Measurements from ENCODE around the gene BICRA. TPM values are rescaled to one million over a fixed set of nuclear protein-coding genes. Genes with fewer than 3 reads are reported as not detected.

Gene BICRA
- total RNA-seq, 2 experiments from 2014 or later, result 9.8 to 13.3 TPM

- DNase-seq (no peak), ATAC-seq (no peak)
- Mint-ChIP-seq H3K36me3 (ENCODE audit: low read depth) (peaks cover 7% of the 10 kb centered on the region), H3K4me1 (no peaks in the 10 kb centered on the region), H3K27me3 (no peaks in the 10 kb centered on the region), H3K27ac (no peak overlapping the region), H3K4me3 (no peak overlapping the region), H3K9me3 (ENCODE audit: low read depth) (no peaks in the 10 kb centered on the region)
- CTCF ChIA-PET, result interaction anchor here (0.9 kb wide), 1 partner anchor 10 kb away, joined by 6 read pairs; no protein-coding TSS in a partner anchor
- POLR2A ChIA-PET, result no interaction called here
- intact Hi-C loops (cut with DNase I, micrococcal nuclease), result no loop called here
These were observed 62.6 kb downstream of the BICRA start for GRCh38 chr19:47671499-47671898.

GRCh38 chr19:47673426-47673825 lies 64.5 kb downstream of the BICRA start:
- Mint-ChIP-seq H3K4me3 (no peak overlapping the region), H3K36me3 (ENCODE audit: low read depth) (peaks cover 13% of the 10 kb centered on the region), H3K27me3 (no peaks in the 10 kb centered on the region), H3K9me3 (ENCODE audit: low read depth) (no peaks in the 10 kb centered on the region), H3K4me1 (no peaks in the 10 kb centered on the region), H3K27ac (no peak overlapping the region)
- ChIA-PET POLR2A (interaction anchor here (0.6 kb wide), 1 partner anchor 94 kb away, joined by 9 read pairs; no protein-coding TSS in a partner anchor), CTCF (no interaction called here)
- DNase-seq (no peak), ATAC-seq (no peak)
- intact Hi-C loops (cut with DNase I, micrococcal nuclease), result no loop called here

- intact Hi-C loops (cut with DNase I, micrococcal nuclease), result no loop called here
- Mint-ChIP-seq H3K9me3 (ENCODE audit: low read depth) (no peaks in the 10 kb centered on the region), H3K4me1 (no peaks in the 10 kb centered on the region), H3K4me3 (no peak overlapping the region), H3K27ac (no peak overlapping the region), H3K27me3 (no peaks in the 10 kb centered on the region), H3K36me3 (ENCODE audit: low read depth) (peaks cover 14% of the 10 kb centered on the region)
- ATAC-seq (no peak), DNase-seq (no peak)
- ChIA-PET CTCF (interaction anchor here (0.6 kb wide), 1 partner anchor 24 kb away, joined by 3 read pairs; no protein-coding TSS in a partner anchor), POLR2A (no interaction called here)
These were observed 65.6 kb downstream of the BICRA start for GRCh38 chr19:47674548-47674947.

GRCh38 chr19:47675271-47675670 lies 66.3 kb downstream of the BICRA start:
- Mint-ChIP-seq H3K9me3 (ENCODE audit: low read depth) (no peaks in the 10 kb centered on the region), H3K36me3 (ENCODE audit: low read depth) (peaks cover 13% of the 10 kb centered on the region), H3K4me3 (no peak overlapping the region), H3K4me1 (no peaks in the 10 kb centered on the region), H3K27ac (no peak overlapping the region), H3K27me3 (no peaks in the 10 kb centered on the region)
- intact Hi-C loops (cut with DNase I, micrococcal nuclease), result no loop called here
- POLR2A ChIA-PET, result no interaction called here
- ATAC-seq (no peak), DNase-seq (no peak)
- CTCF ChIA-PET, result no interaction called here

- Mint-ChIP-seq H3K9me3 (ENCODE audit: low read depth) (no peaks in the 10 kb centered on the region), H3K27ac (no peak overlapping the region), H3K27me3 (no peaks in the 10 kb centered on the region), H3K4me1 (no peaks in the 10 kb centered on the region), H3K36me3 (ENCODE audit: low read depth) (peaks cover 10% of the 10 kb centered on the region), H3K4me3 (no peak overlapping the region)
- CTCF ChIA-PET, result interaction anchor here (1.0 kb wide), 1 partner anchor 37 kb away, joined by 3 read pairs; no protein-coding TSS in a partner anchor
- intact Hi-C loops (cut with DNase I, micrococcal nuclease), result no loop called here
- DNase-seq (no peak), ATAC-seq (no peak)
- POLR2A ChIA-PET, result no interaction called here
These were observed 66.9 kb downstream of the BICRA start for GRCh38 chr19:47675859-47676258.

GRCh38 chr19:47676811-47677210 lies 67.9 kb downstream of the BICRA start:
- POLR2A ChIA-PET, result no interaction called here
- no peaks in the 10 kb centered on the region for H3K9me3 Mint-ChIP-seq (ENCODE audit: low read depth)
- no peak overlapping the region for H3K4me3 Mint-ChIP-seq
- H3K27ac Mint-ChIP-seq, result no peak overlapping the region
- H3K27me3 Mint-ChIP-seq, result no peaks in the 10 kb centered on the region
- no peaks in the 10 kb centered on the region for H3K4me1 Mint-ChIP-seq
- DNase-seq (no peak), ATAC-seq (no peak)
- CTCF ChIA-PET, result interaction anchor here (1.0 kb wide), 1 partner anchor 36 kb away, joined by 3 read pairs; no protein-coding TSS in a partner anchor
- peaks cover 14% of the 10 kb centered on the region for H3K36me3 Mint-ChIP-seq (ENCODE audit: low read depth)
- intact Hi-C loops (cut with DNase I, micrococcal nuclease), result no loop called here

- POLR2A ChIA-PET, result no interaction called here
- no peak for ATAC-seq
These were observed 70.4 kb downstream of the BICRA start for GRCh38 chr19:47679251-47679900.

GRCh38 chr19:47679922-47680857 lies 71.3 kb downstream of the BICRA start:
- CTCF ChIA-PET, result no interaction called here
- POLR2A ChIA-PET, result no interaction called here
- Mint-ChIP-seq H3K9me3 (ENCODE audit: low read depth) (no peaks in the 10 kb centered on the region), H3K36me3 (ENCODE audit: low read depth) (peaks cover 14% of the 10 kb centered on the region), H3K27ac (no peak overlapping the region), H3K4me3 (no peak overlapping the region), H3K27me3 (no peaks in the 10 kb centered on the region), H3K4me1 (no peaks in the 10 kb centered on the region)
- DNase-seq (no peak), ATAC-seq (no peak)
- intact Hi-C loops (cut with DNase I, micrococcal nuclease), result no loop called here

More at GRCh38 chr19:47679251-47679900, 70.4 kb downstream of the BICRA start:
- no peak for DNase-seq
- Mint-ChIP-seq H3K27me3 (no peaks in the 10 kb centered on the region), H3K36me3 (ENCODE audit: low read depth) (peaks cover 13% of the 10 kb centered on the region), H3K9me3 (ENCODE audit: low read depth) (no peaks in the 10 kb centered on the region), H3K4me3 (no peak overlapping the region), H3K4me1 (no peaks in the 10 kb centered on the region), H3K27ac (no peak overlapping the region)
- intact Hi-C loops (cut with DNase I, micrococcal nuclease), result no loop called here
- CTCF ChIA-PET, result no interaction called here

- no peak for DNase-seq
- no peaks in the 10 kb centered on the region for H3K27me3 Mint-ChIP-seq
- ATAC-seq, result no peak
- no peaks in the 10 kb centered on the region for H3K9me3 Mint-ChIP-seq (ENCODE audit: low read depth)
- H3K4me1 Mint-ChIP-seq, result no peaks in the 10 kb centered on the region
- POLR2A ChIA-PET, result no interaction called here
- CTCF ChIA-PET, result no interaction called here
- peaks cover 15% of the 10 kb centered on the region for H3K36me3 Mint-ChIP-seq (ENCODE audit: low read depth)
- no peak overlapping the region for H3K27ac Mint-ChIP-seq
- intact Hi-C loops (cut with DNase I, micrococcal nuclease), result no loop called here
- no peak overlapping the region for H3K4me3 Mint-ChIP-seq
These were observed 72.0 kb downstream of the BICRA start for GRCh38 chr19:47680858-47681332.

- intact Hi-C loops (cut with DNase I, micrococcal nuclease), result no loop called here
- Mint-ChIP-seq H3K27ac (no peak overlapping the region), H3K27me3 (no peaks in the 10 kb centered on the region), H3K4me1 (no peaks in the 10 kb centered on the region), H3K36me3 (ENCODE audit: low read depth) (peaks cover 15% of the 10 kb centered on the region), H3K9me3 (ENCODE audit: low read depth) (no peaks in the 10 kb centered on the region), H3K4me3 (no peak overlapping the region)
- ChIA-PET CTCF (no interaction called here), POLR2A (no interaction called here)
- no peak for ATAC-seq
- no peak for DNase-seq
These were observed 72.5 kb downstream of the BICRA start for GRCh38 chr19:47681388-47681787.

GRCh38 chr19:47681936-47682335 lies 73.0 kb downstream of the BICRA start:
- ATAC-seq (no peak), DNase-seq (no peak)
- intact Hi-C loops (cut with DNase I, micrococcal nuclease), result no loop called here
- Mint-ChIP-seq H3K4me3 (no peak overlapping the region), H3K27ac (no peak overlapping the region), H3K9me3 (ENCODE audit: low read depth) (no peaks in the 10 kb centered on the region), H3K36me3 (ENCODE audit: low read depth) (peaks cover 15% of the 10 kb centered on the region), H3K4me1 (no peaks in the 10 kb centered on the region), H3K27me3 (no peaks in the 10 kb centered on the region)
- CTCF ChIA-PET, result no interaction called here
- POLR2A ChIA-PET, result no interaction called here

- no peaks in the 10 kb centered on the region for H3K9me3 Mint-ChIP-seq (ENCODE audit: low read depth)
- no peaks in the 10 kb centered on the region for H3K27me3 Mint-ChIP-seq
- ATAC-seq, result no peak
- peaks cover 12% of the 10 kb centered on the region for H3K36me3 Mint-ChIP-seq (ENCODE audit: low read depth)
- intact Hi-C loops (cut with DNase I, micrococcal nuclease), result no loop called here
- no peak overlapping the region for H3K27ac Mint-ChIP-seq
- no peak for DNase-seq
- H3K4me1 Mint-ChIP-seq, result no peaks in the 10 kb centered on the region
- ChIA-PET CTCF (no interaction called here), POLR2A (interaction anchor here (0.7 kb wide), 1 partner anchor 1424 kb away, joined by 3 read pairs; no protein-coding TSS in a partner anchor)
- H3K4me3 Mint-ChIP-seq, result no peak overlapping the region
These were observed 74.0 kb downstream of the BICRA start for GRCh38 chr19:47682939-47683338.

Measured in activated CD4-positive, alpha-beta T cell treated with anti-CD3 and anti-CD28 coated beads for 36 hours (primary cell).